ENCODE data around the gene CEP131.

Gene CEP131

DNA sequence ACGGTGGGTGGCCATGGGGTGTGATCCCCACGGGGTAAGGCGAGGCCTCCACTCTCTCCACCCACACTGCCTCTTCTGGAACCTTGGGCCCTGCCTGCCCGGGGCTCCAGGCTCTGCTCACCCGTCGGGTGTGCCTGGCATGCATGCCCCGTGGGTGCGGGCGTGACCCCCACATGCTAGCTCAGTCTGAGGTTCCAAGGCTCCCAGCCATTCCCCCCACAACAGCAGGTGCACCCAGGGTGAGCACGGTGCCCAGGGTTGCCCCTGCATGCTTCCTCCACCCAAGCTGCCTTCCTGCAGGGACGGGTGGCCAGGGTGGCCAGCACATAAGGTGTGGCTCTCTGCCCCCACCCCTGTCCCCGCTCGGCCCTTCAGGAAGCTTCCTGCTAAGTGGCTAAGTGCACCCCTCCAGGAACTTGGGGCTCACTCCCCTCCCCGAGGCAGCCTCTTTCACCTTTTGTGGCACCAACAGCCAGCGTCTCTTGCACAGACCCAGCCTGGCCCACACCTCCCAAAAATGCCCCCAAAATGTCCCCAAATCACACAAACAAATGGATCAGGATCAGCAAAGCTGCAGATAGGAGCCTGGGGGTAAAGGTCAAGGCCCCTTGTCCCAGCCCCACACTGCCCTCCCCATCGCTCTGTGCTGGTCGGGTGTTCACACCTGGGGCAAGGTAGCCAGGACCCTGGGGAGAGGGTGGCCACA, 78.9 kb downstream of the CEP131 start:
- no peak for DNase-seq

DNA sequence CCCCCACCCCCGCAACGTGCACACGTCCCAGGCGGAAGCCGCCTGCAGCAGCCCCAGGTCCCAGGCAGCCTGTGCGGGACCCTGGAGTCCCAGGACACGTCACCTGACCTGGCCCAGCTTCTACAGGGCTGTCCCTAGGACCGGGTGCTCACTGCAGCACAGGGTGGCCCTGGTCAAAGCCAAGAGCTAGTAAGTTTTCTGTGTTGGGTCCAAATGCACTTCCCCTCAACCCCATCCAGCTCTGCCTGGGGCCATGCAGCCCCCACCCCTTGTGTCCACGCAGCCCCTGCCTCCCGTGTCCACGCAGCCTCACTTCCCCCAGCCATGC, 79.6 kb downstream of the CEP131 start:
- no peak for DNase-seq

DNA sequence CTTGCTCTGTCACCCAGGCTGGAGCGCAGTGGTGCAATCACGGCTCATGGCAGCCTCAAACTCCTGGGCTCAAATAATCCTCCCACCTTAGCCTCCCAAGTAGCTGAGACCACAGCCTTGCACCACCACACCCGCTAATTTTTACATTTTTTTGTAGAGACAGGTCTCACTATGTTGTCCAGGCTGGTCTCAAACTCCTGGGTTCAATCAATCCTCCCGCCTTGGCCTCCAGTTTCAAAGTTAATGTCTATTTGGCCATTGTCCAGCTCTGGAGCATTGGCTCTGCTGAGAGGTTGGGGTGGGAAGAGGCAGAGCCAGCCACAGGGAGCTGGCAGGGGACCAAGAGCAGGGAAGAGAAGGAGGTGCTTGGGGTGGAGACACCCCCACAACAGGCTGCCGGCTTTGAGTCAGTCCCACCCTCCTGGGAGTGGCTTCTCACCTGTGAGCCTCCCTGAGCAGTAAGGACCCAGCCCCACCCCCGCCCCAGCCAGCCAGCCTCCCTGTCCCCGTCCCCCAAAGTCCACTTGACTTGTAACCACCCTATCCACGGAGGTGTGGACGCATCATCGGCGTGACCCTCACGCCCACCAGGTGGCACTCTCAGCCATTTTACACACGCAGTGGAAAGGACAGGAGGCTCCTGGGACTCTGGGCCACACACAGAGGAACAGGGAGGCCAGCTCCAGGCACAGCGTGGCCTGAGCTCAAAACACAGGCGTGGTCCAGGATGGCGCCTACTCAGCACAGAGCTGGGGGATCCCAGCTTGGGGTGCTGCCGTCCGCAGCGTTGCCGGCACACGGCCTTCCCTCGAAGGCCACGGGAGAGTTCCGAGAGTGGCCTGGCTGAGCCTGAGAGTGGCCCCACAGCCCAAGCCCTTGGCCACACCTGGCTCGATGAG, 80.2 kb downstream of the CEP131 start:
- DNase-seq, result peak; percentile 89

DNA sequence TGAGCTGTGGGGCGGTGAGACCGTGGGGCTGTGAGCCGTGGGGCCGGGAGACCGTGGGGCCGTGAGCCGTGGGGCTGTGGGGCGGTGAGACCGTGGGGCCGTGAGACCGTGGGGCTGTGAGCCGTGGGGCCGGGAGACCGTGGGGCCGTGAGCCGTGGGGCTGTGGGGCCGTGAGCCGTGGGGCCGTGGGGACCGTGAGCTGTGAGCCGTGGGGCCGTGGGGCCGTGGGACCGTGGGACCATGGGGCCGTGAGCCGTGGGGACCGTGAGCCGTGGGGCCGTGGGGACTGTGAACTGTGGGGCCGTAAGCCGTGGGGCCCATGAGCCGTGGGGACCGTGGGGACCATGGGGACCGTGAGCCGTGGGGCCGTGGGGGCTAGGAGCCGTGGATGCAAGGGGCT, 82.1 kb downstream of the CEP131 start:
- no peak for DNase-seq

DNA sequence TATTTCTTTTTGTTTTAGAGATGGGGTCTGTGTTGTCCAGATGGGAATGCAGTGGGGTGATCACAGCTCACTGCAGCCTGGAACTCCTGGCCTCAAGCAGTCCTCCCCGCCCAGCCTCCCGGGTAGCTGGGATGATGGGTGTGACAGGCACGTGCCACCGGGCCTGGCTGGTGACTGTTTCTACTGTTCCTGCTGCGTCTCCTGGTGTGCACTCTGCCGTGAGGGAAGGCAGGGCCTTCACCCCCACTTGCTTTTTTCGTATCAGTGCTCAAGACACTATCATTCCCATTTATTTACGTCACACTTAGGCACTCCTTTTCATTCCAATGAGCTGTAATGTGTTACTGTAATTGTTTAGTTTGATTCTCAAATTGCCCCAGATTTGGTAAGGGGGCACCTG, 82.7 kb downstream of the CEP131 start:
- DNase-seq, result no peak
